SK-N-SH (cell line): ENCODE measurements around the gene AP2S1. TPM values are rescaled to one million over a fixed set of nuclear protein-coding genes. Genes with fewer than 3 reads are reported as not detected.

ENCODE experiments used
- CTCF ChIA-PET: fragments of 300-600, 350-600 bp; formaldehyde crosslinking; extraction: SDS; loops from one replicate; lab custom pipeline; 2021; lab: Yijun Ruan, JAX
- POLR2A ChIA-PET: fragments of 350-600 bp; sonication (Branson Sonifier 250); formaldehyde crosslinking; extraction: SDS; loops from one replicate; lab custom pipeline; 2020; ENCODE audit warnings: antibody characterized with exemption, inconsistent platforms; lab: Yijun Ruan, JAX
- DNase-seq: peaks from one replicate; pipeline ENCODE4 v3.0.0; 2012
- H2AFZ ChIP-seq: fragments of 200-600 bp; sonication (generic); 2 replicates; pipeline ENCODE4 v1.8.1; 2016; ENCODE audit warnings: antibody characterized with exemption, mild to moderate bottlenecking, low read depth
- H3F3A ChIP-seq: fragments of 200-600 bp; sonication (generic); replicated peaks from 2 replicates; pipeline ENCODE3; 2016; ENCODE audit warnings: antibody characterized with exemption, mild to moderate bottlenecking; ENCODE audit not compliant: insufficient read depth
- H3K27ac ChIP-seq, 2 experiments: fragments of 200-500 bp in 1 of 2; fragments of 200-600 bp in 1 of 2; sonication (Bioruptor generic) in 1 of 2; sonication (generic), shearing (Covaris generic) in 1 of 2; 2 replicates each; pipeline versions ENCODE4 v1.5.1 to v1.6.1; 2014 to 2016; ENCODE audit warnings: low read depth in 2 of 2, inconsistent platforms in 1 of 2, low read length in 1 of 2, mild to moderate bottlenecking in 1 of 2, mixed read lengths in 1 of 2
- H3K27me3 ChIP-seq: fragments of 200-600 bp; sonication (generic), shearing (Covaris generic); 2 replicates; pipeline ENCODE4 v1.6.1; 2016; ENCODE audit warnings: mixed run types; ENCODE audit not compliant: insufficient read depth
- H3K36me3 ChIP-seq, 2 experiments: fragments of 200-500 bp in 1 of 2; fragments of 200-600 bp in 1 of 2; sonication (Bioruptor generic) in 1 of 2; sonication (generic) in 1 of 2; replicated peaks in 1 of 2; 2 replicates each; pipeline versions ENCODE3 to v1.5.1; 2014 to 2016; ENCODE audit warnings: low read length in 1 of 2, mild to moderate bottlenecking in 1 of 2; ENCODE audit not compliant: insufficient read depth in 2 of 2, control insufficient read depth in 1 of 2
- H3K4me1 ChIP-seq, 2 experiments: fragments of 200-500 bp in 1 of 2; fragments of 200-600 bp in 1 of 2; sonication (Bioruptor generic) in 1 of 2; sonication (generic), shearing (Covaris generic) in 1 of 2; 2 replicates each; pipeline versions ENCODE4 v1.5.1 to v1.6.1; 2014 to 2016; ENCODE audit warnings: low read depth in 1 of 2, low read length in 1 of 2, mixed run types in 1 of 2; ENCODE audit not compliant: insufficient read depth in 2 of 2, control insufficient read depth in 1 of 2
- H3K4me2 ChIP-seq: fragments of 200-600 bp; sonication (generic), shearing (Covaris generic); 2 replicates; pipeline ENCODE4 v1.6.1; 2017; ENCODE audit warnings: mixed run types
- H3K4me3 ChIP-seq, 2 experiments: fragments of 200-500 bp in 1 of 2; fragments of 200-600 bp in 1 of 2; sonication (Bioruptor generic) in 1 of 2; sonication (generic), shearing (Covaris generic) in 1 of 2; 2 replicates each; pipeline versions ENCODE4 v1.5.1 to v1.8.1; 2014 to 2016; ENCODE audit warnings: low read depth in 2 of 2, inconsistent platforms in 1 of 2, low read length in 1 of 2, mild to moderate bottlenecking in 1 of 2, mixed read lengths in 1 of 2, moderate library complexity in 1 of 2
- H3K79me2 ChIP-seq: fragments of 200-600 bp; sonication (generic); 2 replicates; pipeline ENCODE4 v1.8.1; 2017; ENCODE audit warnings: mild to moderate bottlenecking; ENCODE audit not compliant: insufficient read depth
- H3K9ac ChIP-seq: fragments of 200-600 bp; sonication (generic); 2 replicates; pipeline ENCODE4 v1.6.1; 2017; ENCODE audit warnings: mixed run types
- H3K9me2 ChIP-seq: fragments of 200-600 bp; sonication (generic); 2 replicates; pipeline ENCODE4 v1.6.1; 2017; ENCODE audit warnings: mixed run types
- H3K9me3 ChIP-seq: fragments of 200-600 bp; sonication (generic); 2 replicates; pipeline ENCODE4 v1.6.1; 2017; ENCODE audit warnings: mixed run types, mild to moderate bottlenecking, moderate library complexity
- H4K20me1 ChIP-seq: fragments of 200-600 bp; sonication (generic); 2 replicates; pipeline ENCODE4 v1.6.1; 2017; ENCODE audit warnings: mild to moderate bottlenecking, mixed run types; ENCODE audit not compliant: insufficient read depth
- CHD2 ChIP-seq: fragments of 150-350 bp; IDR thresholded peaks from 2 replicates; pipeline ENCODE4 v1.6.1; 2018; ENCODE audit warnings: low read length; ENCODE audit not compliant: partially characterized antibody
- ELF1 ChIP-seq: IDR thresholded peaks from 2 replicates; pipeline ENCODE4 v1.4.0; 2012
- GABPA ChIP-seq: IDR thresholded peaks from 2 replicates; pipeline ENCODE4 v1.4.0; 2012; ENCODE audit warnings: low read depth, mild to moderate bottlenecking
- JUND ChIP-seq: IDR thresholded peaks from 2 replicates; pipeline ENCODE4 v1.4.0; 2012
- MAX ChIP-seq: IDR thresholded peaks from 2 replicates; pipeline ENCODE4 v1.4.0; 2012; ENCODE audit warnings: low read depth
- MEF2A ChIP-seq: IDR thresholded peaks from 2 replicates; pipeline ENCODE4 v1.4.0; 2012; ENCODE audit warnings: low read depth, borderline replicate concordance
- MXI1 ChIP-seq: IDR thresholded peaks from 2 replicates; pipeline ENCODE4 v1.6.1; 2012; ENCODE audit warnings: mild to moderate bottlenecking, low read depth, low read length, improper control_type of control experiment
- PBX3 ChIP-seq: IDR thresholded peaks from 2 replicates; pipeline ENCODE4; 2012
- POLR2AphosphoS5 ChIP-seq: IDR thresholded peaks from 2 replicates; pipeline ENCODE4 v1.6.1; 2012; ENCODE audit warnings: low read depth, low read length
- RAD21 ChIP-seq: IDR thresholded peaks from 2 replicates; pipeline ENCODE4 v1.6.1; 2012; ENCODE audit warnings: mild to moderate bottlenecking, low read length
- RCOR1 ChIP-seq: fragments of 150-350 bp; IDR thresholded peaks from 2 replicates; pipeline ENCODE4 v1.6.1; 2017; ENCODE audit warnings: antibody characterized with exemption, low read length
- REST ChIP-seq: IDR thresholded peaks from 2 replicates; pipeline ENCODE4 v1.6.1; 2012; ENCODE audit warnings: mild to moderate bottlenecking, low read depth, low read length, moderate library complexity
- RFX5 ChIP-seq: IDR thresholded peaks from 2 replicates; pipeline ENCODE4 v1.6.1; 2012; ENCODE audit warnings: mild to moderate bottlenecking, improper control_type of control experiment, low read length
- SIN3A ChIP-seq: IDR thresholded peaks from 2 replicates; pipeline ENCODE4 v1.6.1; 2012; ENCODE audit warnings: low read depth, mild to moderate bottlenecking, low read length, moderate library complexity, borderline replicate concordance
- TAF1 ChIP-seq: IDR thresholded peaks from 2 replicates; pipeline ENCODE4 v1.6.1; 2012; ENCODE audit warnings: low read depth, mild to moderate bottlenecking, low read length, moderate library complexity, borderline replicate concordance
- TCF12 ChIP-seq: IDR thresholded peaks from 2 replicates; pipeline ENCODE4 v1.4.0; 2012
- WGBS: methylation state at CpG from one replicate; pipeline ENCODE4 v1.1.6; 2017; ENCODE audit warnings: low lambda C conversion rate; 5-methylcytosine and 5-hydroxymethylcytosine counted together
- polyA plus RNA-seq, 3 experiments: library from polyadenylated mRNA; depleted of rRNA; stranded (reverse); fragments of >200 nt; gene quantifications; 2 replicates each; pipeline ENCODE4 v1.2.3, GENCODE V29; 2012

The AP2S1 gene
- polyA plus RNA-seq, 1 of the 3 experiments (the other 2 are of a cell fraction): 565 TPM

- Histone ChIP-seq H3K79me2 (peaks cover 44% of the 10 kb centered on the region), H4K20me1 (peaks cover 5% of the 10 kb centered on the region; the same call in 1 of the 2 replicates), H3K9me2 (no peaks in the 10 kb centered on the region), H3K4me1 (peaks cover 13 to 31% of the 10 kb centered on the region in 2 experiments; a peak in 3 of 4 replicates), H3K4me2 (no peak overlapping the region), H3K4me3 (no peak overlapping the region), H3K36me3 (peaks cover 0 to 3% of the 10 kb centered on the region in 2 experiments), H3K9me3 (no peaks in the 10 kb centered on the region), H2AFZ (no peak overlapping the region), H3F3A (peaks cover 39% of the 10 kb centered on the region), H3K27me3 (no peaks in the 10 kb centered on the region), H3K9ac (no peak overlapping the region), H3K27ac (no peak overlapping the region)
- ChIA-PET POLR2A (interaction anchor here (0.6 to 1.5 kb wide), 2 partner anchors 45 to 168 kb away, joined by 4 to 6 read pairs; no protein-coding TSS in a partner anchor), CTCF (interaction anchor here (1.2 to 2.3 kb wide), 5 partner anchors 24 to 52 kb away, joined by 3 to 16 read pairs (median 7); no protein-coding TSS in a partner anchor)
- WGBS: 91% methylated on average over 9 of the region's 9 CpGs
- TF ChIP-seq GABPA (no peak), PBX3 (no peak), RAD21 (no peak), POLR2AphosphoS5 (no peak)
- DNase-seq: no peak
Observed at GRCh38 chr19:46788968-46789338, 61.7 kb downstream of the AP2S1 start.

GRCh38 chr19:46788262-46788967 is 62.2 kb downstream of the AP2S1 start, which contains the start of gene SLC1A5:
Gene SLC1A5 (minus strand): TSS chr19:46788594. CDS start chr19:46787965, 629 bp downstream.
- H3K9ac ChIP-seq: peak within 1 kb of the TSS; percentile 91
- peak; percentile 97 for DNase-seq
- H4K20me1 ChIP-seq: peaks cover 9% of the 10 kb centered on the region; the same call in 1 of the 2 replicates
- no peak within 1 kb of the TSS for H2AFZ ChIP-seq
- peaks cover 50% of the 10 kb centered on the region for H3K79me2 ChIP-seq
- H3K27me3 ChIP-seq: no peaks in the 10 kb centered on the region
- WGBS: 4% methylated on average over 20 of the region's 46 CpGs
- peak within 1 kb of the TSS; percentile 87 to 92 for H3K27ac ChIP-seq
- CTCF ChIA-PET: interaction anchor here (1.0 to 2.3 kb wide), 7 partner anchors 23 to 52 kb away, joined by 3 to 16 read pairs (median 4); no protein-coding TSS in a partner anchor
- peak within 1 kb of the TSS; percentile 62 to 95 for H3K4me3 ChIP-seq
- POLR2A ChIA-PET: interaction anchor here (0.6 to 1.5 kb wide), 4 partner anchors 39 to 168 kb away, joined by 3 to 6 read pairs (median 4); no protein-coding TSS in a partner anchor
- H3F3A ChIP-seq: peaks cover 34% of the 10 kb centered on the region
- TF ChIP-seq REST: peak; percentile 84
- TF ChIP-seq SIN3A: peak; percentile 98
- peak; percentile 100 for TF ChIP-seq POLR2AphosphoS5
- peak; percentile 63 for TF ChIP-seq CHD2
- peak; percentile 36 for TF ChIP-seq GABPA
- TF ChIP-seq JUND: no peak
- TF ChIP-seq RFX5: no peak
- TF ChIP-seq MAX: peak; percentile 98
- TF ChIP-seq PBX3: peak; percentile 35
- TF ChIP-seq RCOR1: peak; percentile 21; the same call in 1 of the 2 replicates
- peak; percentile 97 for TF ChIP-seq MXI1
- TF ChIP-seq TCF12: peak; percentile 31; the same call in 1 of the 2 replicates
- TF ChIP-seq ELF1: peak; percentile 84
- TF ChIP-seq TAF1: peak; percentile 100
- TF ChIP-seq MEF2A: no peak
- H3K4me1 ChIP-seq: peaks cover 16 to 36% of the 10 kb centered on the region in 2 experiments; a peak in 3 of 4 replicates
- peaks cover 0 to 9% of the 10 kb centered on the region in 2 experiments for H3K36me3 ChIP-seq
- no peaks in the 10 kb centered on the region for H3K9me2 ChIP-seq
- H3K4me2 ChIP-seq: peak within 1 kb of the TSS; percentile 98
- no peaks in the 10 kb centered on the region for H3K9me3 ChIP-seq
